Subcutaneous adipose tissue (tissue), 4 donors: ENCODE measurements around the gene NT5DC1. TPM values are rescaled to one million over a fixed set of nuclear protein-coding genes. Genes with fewer than 3 reads are reported as not detected.

ENCODE experiments used
- total RNA-seq, 4 donors: library from RNA; depleted of rRNA; stranded (reverse); fragments of >200 nt; gene quantifications; one replicate each; pipeline ENCODE4 v1.1.0, GENCODE V29; 2016
- TF ChIP-seq, protein P1 (sequence below): fragments of 450-650 bp; IDR thresholded peaks from one replicate; pipeline ENCODE4 v1.5.1; 2016; ENCODE audit warnings: low read depth, mild to moderate bottlenecking, control low read depth, antibody characterized with exemption, moderate library complexity

NT5DC1 gene
- total RNA-seq, result 10 to 100 TPM in 2 of 4 donors, 1 to 10 TPM in 2; 7.7 to 19.2 (median 11.0) TPM

GRCh38 chr6:116100419-116101301 is at the start of gene NT5DC1:
Gene NT5DC1, plus strand, starts transcription at chr6:116100853. Its CDS starts 78 bp downstream, at chr6:116100931.
- TF ChIP-seq, protein P1, sequence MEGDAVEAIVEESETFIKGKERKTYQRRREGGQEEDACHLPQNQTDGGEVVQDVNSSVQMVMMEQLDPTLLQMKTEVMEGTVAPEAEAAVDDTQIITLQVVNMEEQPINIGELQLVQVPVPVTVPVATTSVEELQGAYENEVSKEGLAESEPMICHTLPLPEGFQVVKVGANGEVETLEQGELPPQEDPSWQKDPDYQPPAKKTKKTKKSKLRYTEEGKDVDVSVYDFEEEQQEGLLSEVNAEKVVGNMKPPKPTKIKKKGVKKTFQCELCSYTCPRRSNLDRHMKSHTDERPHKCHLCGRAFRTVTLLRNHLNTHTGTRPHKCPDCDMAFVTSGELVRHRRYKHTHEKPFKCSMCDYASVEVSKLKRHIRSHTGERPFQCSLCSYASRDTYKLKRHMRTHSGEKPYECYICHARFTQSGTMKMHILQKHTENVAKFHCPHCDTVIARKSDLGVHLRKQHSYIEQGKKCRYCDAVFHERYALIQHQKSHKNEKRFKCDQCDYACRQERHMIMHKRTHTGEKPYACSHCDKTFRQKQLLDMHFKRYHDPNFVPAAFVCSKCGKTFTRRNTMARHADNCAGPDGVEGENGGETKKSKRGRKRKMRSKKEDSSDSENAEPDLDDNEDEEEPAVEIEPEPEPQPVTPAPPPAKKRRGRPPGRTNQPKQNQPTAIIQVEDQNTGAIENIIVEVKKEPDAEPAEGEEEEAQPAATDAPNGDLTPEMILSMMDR, result no peak

DNA sequence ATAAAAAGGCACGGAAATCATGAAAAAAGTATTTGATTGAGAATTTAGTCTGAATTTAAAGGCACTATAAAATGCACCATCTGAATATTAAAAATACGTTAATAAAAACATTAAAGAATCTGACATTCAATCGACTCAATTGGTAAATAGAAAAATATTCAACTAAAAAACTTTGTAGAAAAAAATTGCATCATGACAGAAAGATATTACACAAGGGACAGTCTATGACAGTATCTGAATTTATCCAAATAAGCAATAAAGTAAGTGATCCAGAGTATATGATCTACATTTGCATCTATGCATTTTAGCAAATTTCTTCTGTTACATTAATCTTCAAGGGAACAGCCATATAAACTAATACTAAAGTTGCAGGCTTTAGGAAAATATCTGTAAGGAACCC is 49.4 kb upstream of the NT5DC1 start:
- TF ChIP-seq, protein P1, result no peak

DNA sequence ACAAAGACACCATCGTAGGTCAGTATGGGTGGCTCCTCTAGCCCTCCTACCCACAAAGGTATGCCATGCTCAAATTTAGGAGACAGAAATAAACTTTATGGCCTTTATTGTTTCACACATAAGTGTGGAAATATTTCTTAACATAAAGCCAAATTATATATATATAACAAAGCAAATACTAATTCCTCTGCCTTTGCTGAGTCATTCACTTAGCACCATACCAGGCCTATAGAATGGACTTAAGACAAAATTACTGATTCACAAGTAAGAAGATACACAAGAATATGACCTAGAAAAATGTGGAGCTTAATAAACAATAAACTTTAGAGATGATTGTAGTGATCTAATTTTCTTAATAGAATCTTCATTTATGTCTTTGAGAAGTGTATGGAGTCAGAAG is 45.1 kb upstream of the NT5DC1 start:
- TF ChIP-seq, protein P1, result no peak

DNA sequence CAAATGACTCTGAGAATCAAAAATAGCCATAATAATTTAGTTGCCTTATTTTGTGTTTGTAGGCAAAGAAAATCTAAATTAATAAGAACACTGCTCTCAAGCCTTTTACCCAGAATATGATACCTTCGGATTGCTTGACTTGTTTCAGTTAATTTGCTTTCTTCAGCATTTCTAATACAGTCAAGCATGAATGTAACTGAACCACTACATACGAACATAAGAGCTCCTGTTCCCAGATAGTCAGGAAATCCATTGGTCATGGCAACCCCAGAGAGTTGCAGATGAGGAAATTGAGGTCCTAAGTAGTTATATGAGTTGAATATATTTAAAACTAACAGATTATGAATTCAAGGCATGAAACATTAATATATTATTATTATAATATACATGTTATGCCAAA is 42.9 kb upstream of the NT5DC1 start:
- TF ChIP-seq, protein P1, result no peak

- TF ChIP-seq, protein P1, result no peak
Measured at GRCh38 chr6:116059713-116060571, 40.7 kb upstream of the NT5DC1 start.

DNA sequence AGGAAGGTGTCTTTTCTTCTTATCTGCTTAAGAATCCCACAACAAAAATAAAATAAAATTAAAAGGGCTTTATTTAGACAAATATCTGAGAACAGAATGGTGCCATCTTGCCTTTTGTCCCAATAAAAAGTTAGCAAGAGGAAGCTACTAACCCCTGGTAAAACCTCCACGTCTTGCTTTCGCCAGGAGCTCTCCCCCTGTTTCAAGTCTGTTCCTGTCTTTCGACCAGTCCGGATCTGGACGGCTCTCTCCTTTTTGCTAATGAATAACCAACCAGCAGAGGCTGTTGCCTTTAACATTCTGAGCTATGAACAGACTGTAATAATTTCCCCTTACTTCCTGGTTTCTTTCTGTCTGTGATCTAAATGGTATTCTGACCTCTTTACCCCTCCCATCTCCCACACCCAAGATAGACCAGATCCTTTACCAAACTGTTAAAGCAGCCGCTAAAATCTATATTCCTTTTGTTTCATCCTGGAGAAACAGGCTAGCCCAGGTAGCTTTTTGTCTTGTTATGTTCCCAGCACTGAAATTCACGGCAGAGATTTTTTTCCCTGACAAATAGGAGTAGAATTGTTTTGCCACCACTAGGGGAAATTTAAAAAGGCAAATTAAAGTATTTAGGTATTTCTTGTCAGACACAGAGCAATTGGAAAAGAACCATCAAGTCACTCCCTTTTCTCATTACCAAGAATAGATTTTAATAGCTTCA is 39.9 kb upstream of the NT5DC1 start, which contains the start of gene FRK:
Gene FRK (minus strand): TSS at position 320 of the 712 bp plus-strand sequence. CDS start 580 bp downstream, outside the sequence.
- TF ChIP-seq, protein P1, result no peak
